GM19452 (cell line): Measurements from ENCODE around the gene POLR3B.
"Not testable (repeated sequence)": the region's sequence is repeated elsewhere in the genome, so short reads cannot be mapped to it uniquely, and the experiment has no call there.

ENCODE experiments used
- ATAC-seq: cut with Tn5 transposase; IDR thresholded peaks from one replicate; pipeline ENCODE4 v1.9.1; 2021; ENCODE audit not compliant: unreplicated experiment

The POLR3B gene

GRCh38 chr12:106342397-106343213, 14.9 kb upstream of the POLR3B start:
- ATAC-seq = no peak

- no peak for ATAC-seq
These were observed 14.4 kb upstream of the POLR3B start for GRCh38 chr12:106343214-106343528.

- ATAC-seq = no peak
These were observed 13.4 kb upstream of the POLR3B start for GRCh38 chr12:106344131-106344530.

GRCh38 chr12:106345746-106346145, 11.8 kb upstream of the POLR3B start:
- no peak for ATAC-seq

GRCh38 chr12:106348411-106348810, 9.1 kb upstream of the POLR3B start:
- ATAC-seq = no peak

GRCh38 chr12:106353175-106353574, 4.4 kb upstream of the POLR3B start:
- no peak for ATAC-seq

GRCh38 chr12:106358396-106359241, 1.1 kb downstream of the POLR3B start:
- peak; percentile 16 for ATAC-seq

- no peak for ATAC-seq
These were observed 2.3 kb downstream of the POLR3B start for GRCh38 chr12:106359646-106360399.

GRCh38 chr12:106360400-106360994, 2.9 kb downstream of the POLR3B start:
- ATAC-seq = no peak

GRCh38 chr12:106362971-106363370, 5.4 kb downstream of the POLR3B start:
- ATAC-seq = no peak

- no peak for ATAC-seq
These were observed 6.7 kb downstream of the POLR3B start for GRCh38 chr12:106364261-106364660.

GRCh38 chr12:106369624-106370346, 12.2 kb downstream of the POLR3B start:
- no peak for ATAC-seq

- no peak for ATAC-seq
These were observed 21.2 kb downstream of the POLR3B start for GRCh38 chr12:106378788-106379187.

GRCh38 chr12:106380954-106381353, 23.4 kb downstream of the POLR3B start:
- ATAC-seq = no peak

GRCh38 chr12:106381866-106382265, 24.3 kb downstream of the POLR3B start:
- ATAC-seq = not testable (repeated sequence)

GRCh38 chr12:106386813-106387535, 29.4 kb downstream of the POLR3B start:
- ATAC-seq = no peak

GRCh38 chr12:106387848-106388377, 30.4 kb downstream of the POLR3B start:
- no peak for ATAC-seq

GRCh38 chr12:106389151-106389550, 31.6 kb downstream of the POLR3B start:
- ATAC-seq = no peak

- no peak for ATAC-seq
These were observed 35.2 kb downstream of the POLR3B start for GRCh38 chr12:106392759-106393158.

GRCh38 chr12:106409878-106410277, 52.3 kb downstream of the POLR3B start:
- no peak for ATAC-seq
